ENCODE measurements around the gene KRT35. TPM values are rescaled to one million over a fixed set of nuclear protein-coding genes. Genes with fewer than 3 reads are reported as not detected.

KRT35 gene
- total RNA-seq, 1 experiment from 2014 or later = not detected

DNA sequence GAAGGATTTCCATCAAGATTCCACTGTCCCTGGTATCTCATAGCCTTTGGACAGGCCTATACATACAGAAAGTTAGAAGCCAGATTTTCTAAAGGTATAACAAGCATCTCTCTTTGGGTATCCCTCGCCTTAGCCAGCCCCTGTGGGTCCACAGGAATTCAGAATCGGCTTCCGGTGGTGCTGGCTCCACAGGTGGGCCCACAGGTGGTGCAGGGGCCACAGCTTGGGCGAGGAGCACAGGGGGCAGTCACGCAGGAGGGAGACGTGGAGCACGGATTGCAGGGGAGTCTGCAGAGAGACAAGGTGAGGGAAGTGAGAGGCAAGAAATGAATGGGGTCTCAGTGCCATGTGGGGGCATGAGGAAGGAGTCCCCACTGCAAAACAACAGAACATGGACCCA is 43.7 kb downstream of the KRT35 start (continued):
- TF ChIP-seq, protein P1, sequence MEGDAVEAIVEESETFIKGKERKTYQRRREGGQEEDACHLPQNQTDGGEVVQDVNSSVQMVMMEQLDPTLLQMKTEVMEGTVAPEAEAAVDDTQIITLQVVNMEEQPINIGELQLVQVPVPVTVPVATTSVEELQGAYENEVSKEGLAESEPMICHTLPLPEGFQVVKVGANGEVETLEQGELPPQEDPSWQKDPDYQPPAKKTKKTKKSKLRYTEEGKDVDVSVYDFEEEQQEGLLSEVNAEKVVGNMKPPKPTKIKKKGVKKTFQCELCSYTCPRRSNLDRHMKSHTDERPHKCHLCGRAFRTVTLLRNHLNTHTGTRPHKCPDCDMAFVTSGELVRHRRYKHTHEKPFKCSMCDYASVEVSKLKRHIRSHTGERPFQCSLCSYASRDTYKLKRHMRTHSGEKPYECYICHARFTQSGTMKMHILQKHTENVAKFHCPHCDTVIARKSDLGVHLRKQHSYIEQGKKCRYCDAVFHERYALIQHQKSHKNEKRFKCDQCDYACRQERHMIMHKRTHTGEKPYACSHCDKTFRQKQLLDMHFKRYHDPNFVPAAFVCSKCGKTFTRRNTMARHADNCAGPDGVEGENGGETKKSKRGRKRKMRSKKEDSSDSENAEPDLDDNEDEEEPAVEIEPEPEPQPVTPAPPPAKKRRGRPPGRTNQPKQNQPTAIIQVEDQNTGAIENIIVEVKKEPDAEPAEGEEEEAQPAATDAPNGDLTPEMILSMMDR (IDR thresholded peaks at IDR 0.05 in 2 of 3, conservative IDR thresholded peaks at IDR 0.05 in 1 of 3; ENCODE audit: borderline replicate concordance in 1 of 3, insufficient read depth in 1 of 3, low read depth in 2 of 3, low read length in 2 of 3) = no peak
- no peak for TF ChIP-seq SIN3A (IDR thresholded peaks at IDR 0.05; ENCODE audit: low read depth)

DNA sequence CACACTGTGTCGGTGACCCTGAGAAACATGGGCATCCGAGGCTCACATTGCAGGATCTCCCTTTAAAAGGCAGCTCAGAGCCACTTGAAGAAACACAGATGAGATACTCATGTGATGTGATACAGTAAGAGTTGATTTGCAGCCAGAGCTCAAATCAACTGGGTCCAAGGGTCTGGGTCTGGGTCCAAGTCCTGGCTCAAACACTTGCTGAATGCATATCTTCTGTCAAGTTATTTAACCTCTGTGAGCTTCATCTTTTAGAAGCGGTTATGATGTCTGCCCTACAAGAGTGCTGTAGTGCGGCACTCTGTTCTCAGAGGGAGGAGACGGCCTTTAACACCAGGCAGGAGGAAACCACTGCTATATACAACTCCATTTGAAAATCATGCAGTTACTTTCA is 46.5 kb downstream of the KRT35 start:
- TF ChIP-seq CBX3 (IDR thresholded peaks at IDR 0.05; ENCODE audit: low read depth) (no peak), RAD21 (IDR thresholded peaks at IDR 0.05; ENCODE audit: low read depth) (no peak), SIN3A (IDR thresholded peaks at IDR 0.05; ENCODE audit: low read depth) (no peak), SRF (IDR thresholded peaks at IDR 0.05; ENCODE audit: low read depth) (no peak), POLR2AphosphoS5 (IDR thresholded peaks at IDR 0.05; ENCODE audit: low read depth, low read length) (no peak), ZNF274 (IDR thresholded peaks at IDR 0.05; ENCODE audit: low read depth, low read length) (no peak), EZH2phosphoT487 (IDR thresholded peaks at IDR 0.05; ENCODE audit: borderline replicate concordance) (no peak), ELF1 (IDR thresholded peaks at IDR 0.05; ENCODE audit: borderline replicate concordance, low read depth) (no peak), SP1 (IDR thresholded peaks at IDR 0.05; ENCODE audit: low read depth) (no peak), EZH2 (IDR thresholded peaks at IDR 0.05) (no peak), FOSL1 (IDR thresholded peaks at IDR 0.05; ENCODE audit: low read depth) (no peak), POLR2A (IDR thresholded peaks at IDR 0.05; ENCODE audit: borderline replicate concordance, extremely low read depth, insufficient read depth, insufficient read length) (no peak)
- TF ChIP-seq, protein P2, sequence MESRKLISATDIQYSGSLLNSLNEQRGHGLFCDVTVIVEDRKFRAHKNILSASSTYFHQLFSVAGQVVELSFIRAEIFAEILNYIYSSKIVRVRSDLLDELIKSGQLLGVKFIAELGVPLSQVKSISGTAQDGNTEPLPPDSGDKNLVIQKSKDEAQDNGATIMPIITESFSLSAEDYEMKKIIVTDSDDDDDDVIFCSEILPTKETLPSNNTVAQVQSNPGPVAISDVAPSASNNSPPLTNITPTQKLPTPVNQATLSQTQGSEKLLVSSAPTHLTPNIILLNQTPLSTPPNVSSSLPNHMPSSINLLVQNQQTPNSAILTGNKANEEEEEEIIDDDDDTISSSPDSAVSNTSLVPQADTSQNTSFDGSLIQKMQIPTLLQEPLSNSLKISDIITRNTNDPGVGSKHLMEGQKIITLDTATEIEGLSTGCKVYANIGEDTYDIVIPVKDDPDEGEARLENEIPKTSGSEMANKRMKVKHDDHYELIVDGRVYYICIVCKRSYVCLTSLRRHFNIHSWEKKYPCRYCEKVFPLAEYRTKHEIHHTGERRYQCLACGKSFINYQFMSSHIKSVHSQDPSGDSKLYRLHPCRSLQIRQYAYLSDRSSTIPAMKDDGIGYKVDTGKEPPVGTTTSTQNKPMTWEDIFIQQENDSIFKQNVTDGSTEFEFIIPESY (IDR thresholded peaks at IDR 0.05; ENCODE audit: extremely low read depth, insufficient replicate concordance, low read length) = no peak
- TF ChIP-seq, protein P3, sequence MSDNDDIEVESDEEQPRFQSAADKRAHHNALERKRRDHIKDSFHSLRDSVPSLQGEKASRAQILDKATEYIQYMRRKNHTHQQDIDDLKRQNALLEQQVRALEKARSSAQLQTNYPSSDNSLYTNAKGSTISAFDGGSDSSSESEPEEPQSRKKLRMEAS (IDR thresholded peaks at IDR 0.05) = no peak
- TF ChIP-seq, protein P4, sequence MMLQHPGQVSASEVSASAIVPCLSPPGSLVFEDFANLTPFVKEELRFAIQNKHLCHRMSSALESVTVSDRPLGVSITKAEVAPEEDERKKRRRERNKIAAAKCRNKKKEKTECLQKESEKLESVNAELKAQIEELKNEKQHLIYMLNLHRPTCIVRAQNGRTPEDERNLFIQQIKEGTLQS (IDR thresholded peaks at IDR 0.05) = no peak
- intact Hi-C loops (cut with micrococcal nuclease) = no loop called here
- no peaks in the 10 kb centered on the region for H3K79me2 ChIP-seq (ENCODE audit: insufficient read depth, low read length)
- no peak overlapping the region for H3K27ac ChIP-seq (ENCODE audit: low read depth, low read length)
- no peaks in the 10 kb centered on the region for H3K27me3 ChIP-seq (ENCODE audit: insufficient read depth, low read length)
- no peak overlapping the region for H3K4me2 ChIP-seq (ENCODE audit: low read length)
- no peaks in the 10 kb centered on the region for H3K36me3 ChIP-seq (ENCODE audit: control insufficient read depth in 1 of 2, insufficient read depth in 2 of 2, low read length in 2 of 2)
- no peaks in the 10 kb centered on the region; a peak in 1 of 4 replicates for H3K4me1 ChIP-seq (ENCODE audit: control insufficient read depth in 1 of 2, insufficient read depth in 2 of 2, low read length in 2 of 2)
- no peaks in the 10 kb centered on the region for H3K9me3 ChIP-seq (ENCODE audit: control insufficient read depth in 1 of 2, insufficient read depth in 1 of 2, low read depth in 1 of 2, low read length in 2 of 2)
- POLR2A ChIA-PET = no interaction called here
- H4K20me1 ChIP-seq (ENCODE audit: insufficient read depth) = no peaks in the 10 kb centered on the region
- no TSS peak for BruUV-seq (replicated peaks)
- no peak overlapping the region for H2AFZ ChIP-seq (ENCODE audit: low read depth, low read length, poor library complexity, severe bottlenecking)
- CTCF ChIA-PET = interaction anchor here (1.2 kb wide), 1 partner anchor 16 kb away, joined by 4 read pairs; no protein-coding TSS in a partner anchor
- RAD21 ChIA-PET (ENCODE audit: low non-redundant PET in 1 of 2, low total read pairs in 2 of 2, uncharacterized antibody in 2 of 2, unreplicated experiment in 2 of 2) = no interaction called here
- ATAC-seq = no peak
- DNase-seq (ENCODE audit: low read depth, low spot score) = no peak
- no peaks in the 10 kb centered on the region for H3K9me2 ChIP-seq (ENCODE audit: insufficient read depth)
- no peak overlapping the region for H3K9ac ChIP-seq (ENCODE audit: low read length)
- no peak overlapping the region for H3K4me3 ChIP-seq (replicated peaks in 1 of 2; ENCODE audit: low read depth in 1 of 2, low read length in 2 of 2)

Measured in HCT116 (cell line).